ENCODE results near the gene HVCN1.

The HVCN1 gene

GRCh38 chr12:110699591-110700445 is 10.9 kb upstream of the HVCN1 start:
- in situ Hi-C loops (cut with HindIII; ENCODE audit: low sequenced_read_pairs) = no loop called here

GRCh38 chr12:110698171-110698902 is 9.4 kb upstream of the HVCN1 start:
- in situ Hi-C loops (cut with HindIII; ENCODE audit: low sequenced_read_pairs) = no loop called here

GRCh38 chr12:110697236-110697635 is 8.3 kb upstream of the HVCN1 start:
- in situ Hi-C loops (cut with HindIII; ENCODE audit: low sequenced_read_pairs) = no loop called here

GRCh38 chr12:110696283-110696682 is 7.4 kb upstream of the HVCN1 start:
- in situ Hi-C loops (cut with HindIII; ENCODE audit: low sequenced_read_pairs) = no loop called here

GRCh38 chr12:110694330-110694901 is 5.5 kb upstream of the HVCN1 start:
- in situ Hi-C loops (cut with HindIII; ENCODE audit: low sequenced_read_pairs) = no loop called here

- in situ Hi-C loops (cut with HindIII; ENCODE audit: low sequenced_read_pairs) = no loop called here
Observed at GRCh38 chr12:110693731-110694130, 4.8 kb upstream of the HVCN1 start.

- in situ Hi-C loops (cut with HindIII; ENCODE audit: low sequenced_read_pairs) = no loop called here
Observed at GRCh38 chr12:110690127-110690430, 1.2 kb upstream of the HVCN1 start.

- in situ Hi-C loops (cut with HindIII; ENCODE audit: low sequenced_read_pairs) = no loop called here
Observed at GRCh38 chr12:110689281-110690126, 589 bp upstream of the HVCN1 start.

- in situ Hi-C loops (cut with HindIII; ENCODE audit: low sequenced_read_pairs) = no loop called here
Observed at GRCh38 chr12:110687396-110688169, 1.3 kb downstream of the HVCN1 start.

GRCh38 chr12:110686294-110686903 is 2.5 kb downstream of the HVCN1 start:
- in situ Hi-C loops (cut with HindIII; ENCODE audit: low sequenced_read_pairs) = no loop called here

GRCh38 chr12:110684312-110684836 is 4.5 kb downstream of the HVCN1 start:
- in situ Hi-C loops (cut with HindIII; ENCODE audit: low sequenced_read_pairs) = no loop called here

- in situ Hi-C loops (cut with HindIII; ENCODE audit: low sequenced_read_pairs) = no loop called here
Observed at GRCh38 chr12:110683888-110684287, 5.0 kb downstream of the HVCN1 start.

- in situ Hi-C loops (cut with HindIII; ENCODE audit: low sequenced_read_pairs) = no loop called here
Observed at GRCh38 chr12:110680032-110680431, 8.9 kb downstream of the HVCN1 start.

GRCh38 chr12:110679201-110679600 is 9.7 kb downstream of the HVCN1 start:
- in situ Hi-C loops (cut with HindIII; ENCODE audit: low sequenced_read_pairs) = no loop called here

GRCh38 chr12:110677982-110678381 is 10.9 kb downstream of the HVCN1 start:
- in situ Hi-C loops (cut with HindIII; ENCODE audit: low sequenced_read_pairs) = no loop called here

- in situ Hi-C loops (cut with HindIII; ENCODE audit: low sequenced_read_pairs) = no loop called here
Observed at GRCh38 chr12:110677206-110677911, 11.6 kb downstream of the HVCN1 start.

GRCh38 chr12:110676171-110676570 is 12.7 kb downstream of the HVCN1 start:
- in situ Hi-C loops (cut with HindIII; ENCODE audit: low sequenced_read_pairs) = no loop called here

- in situ Hi-C loops (cut with HindIII; ENCODE audit: low sequenced_read_pairs) = no loop called here
Observed at GRCh38 chr12:110670161-110670701, 18.7 kb downstream of the HVCN1 start.

GRCh38 chr12:110669193-110669502 is 19.8 kb downstream of the HVCN1 start:
- in situ Hi-C loops (cut with HindIII; ENCODE audit: low sequenced_read_pairs) = no loop called here
